ENCODE measurements around the gene DOCK1. TPM values are rescaled to one million over a fixed set of nuclear protein-coding genes. Genes with fewer than 3 reads are reported as not detected.

Gene DOCK1
- total and polyA plus RNA-seq, 5 experiments from 2014 or later: not detected

DNA sequence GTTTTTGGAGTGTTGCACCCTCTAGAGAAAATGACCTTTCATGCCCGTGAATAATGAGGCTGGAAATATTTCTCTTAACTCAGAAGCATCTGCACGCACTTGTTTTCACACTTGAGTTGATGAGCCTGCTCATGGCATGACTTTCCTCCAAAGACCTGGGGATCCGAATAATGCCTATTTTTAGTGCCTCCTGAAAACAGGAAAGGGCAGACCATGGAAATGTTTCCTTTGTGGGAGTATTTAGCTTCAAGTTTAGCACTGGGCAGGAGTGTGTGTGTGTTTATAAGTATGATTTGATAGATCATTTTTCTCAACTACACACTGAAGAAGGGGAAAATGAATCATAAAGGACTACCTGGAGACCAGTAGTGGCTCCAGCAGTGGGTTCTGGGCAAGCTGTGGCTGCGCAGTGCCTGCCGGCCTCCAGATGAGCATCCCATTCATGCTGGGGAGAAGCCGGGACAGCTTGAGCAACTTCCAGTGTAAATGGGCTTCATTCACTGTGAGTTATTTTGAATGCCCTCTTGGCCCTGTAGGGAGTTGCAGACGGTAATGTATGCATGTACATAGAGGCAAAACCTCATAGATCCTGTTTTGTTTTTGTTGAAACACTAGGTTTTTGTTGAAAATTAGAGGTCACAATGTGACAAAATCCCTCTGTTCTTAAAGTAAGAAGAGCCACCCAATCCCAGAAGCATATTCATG lies 408.9 kb downstream of the DOCK1 start:
- DNase-seq (no peak), ATAC-seq (no peak)
- H3K27me3 Mint-ChIP-seq: peaks cover 0 to 20% (median 15%) of the 10 kb centered on the region in 5 donors
- POLR2A ChIA-PET: no interaction called here
- no peak overlapping the region for H3K27ac Mint-ChIP-seq
- no peak overlapping the region for H3K4me3 Mint-ChIP-seq
- no peaks in the 10 kb centered on the region for H3K9me3 Mint-ChIP-seq
- H3K4me1 Mint-ChIP-seq: peaks cover 0 to 3% (median 0%) of the 10 kb centered on the region in 4 donors
- no peaks in the 10 kb centered on the region for H3K36me3 Mint-ChIP-seq

DNA sequence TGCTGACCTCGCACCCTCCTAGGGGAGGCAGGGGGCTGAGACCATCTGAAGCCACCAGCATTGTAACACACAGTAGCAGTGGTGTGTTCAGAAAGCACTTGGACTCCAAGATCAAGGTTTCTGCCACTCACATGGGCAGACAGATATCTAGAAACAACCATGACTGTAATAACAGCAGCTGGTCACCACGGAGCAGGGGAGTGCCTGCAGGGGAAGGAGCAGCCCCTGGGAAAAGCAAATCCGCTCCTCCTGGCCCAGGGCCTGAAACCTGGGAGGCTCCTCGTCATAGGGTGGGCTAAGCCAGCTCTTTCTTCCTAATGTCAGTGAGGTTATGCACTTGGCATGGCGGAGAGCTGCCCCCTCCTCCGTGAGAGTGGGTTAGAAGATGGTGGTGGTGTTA lies 409.6 kb downstream of the DOCK1 start:
- DNase-seq: no peak
- peaks cover 0 to 3% (median 0%) of the 10 kb centered on the region in 4 donors for H3K4me1 Mint-ChIP-seq
- peaks cover 0 to 20% (median 15%) of the 10 kb centered on the region in 5 donors for H3K27me3 Mint-ChIP-seq
- no peak for ATAC-seq
- no peak overlapping the region for H3K4me3 Mint-ChIP-seq
- no peaks in the 10 kb centered on the region for H3K9me3 Mint-ChIP-seq
- POLR2A ChIA-PET: no interaction called here
- H3K36me3 Mint-ChIP-seq: no peaks in the 10 kb centered on the region
- H3K27ac Mint-ChIP-seq: no peak overlapping the region

- Mint-ChIP-seq H3K4me1 (peaks cover 0 to 5% (median 0%) of the 10 kb centered on the region in 4 donors), H3K4me3 (no peak overlapping the region), H3K9me3 (no peaks in the 10 kb centered on the region), H3K27ac (no peak overlapping the region), H3K36me3 (no peaks in the 10 kb centered on the region), H3K27me3 (peaks cover 0 to 24% (median 16%) of the 10 kb centered on the region in 5 donors)
- no peak for DNase-seq
- POLR2A ChIA-PET: no interaction called here
- no peak for ATAC-seq
Measured at GRCh38 chr10:127315888-127316287, 410.7 kb downstream of the DOCK1 start.

- peaks cover 0 to 2% (median 0%) of the 10 kb centered on the region in 4 donors for H3K4me1 Mint-ChIP-seq
- DNase-seq (no peak), ATAC-seq (no peak)
- no peaks in the 10 kb centered on the region for H3K36me3 Mint-ChIP-seq
- H3K27me3 Mint-ChIP-seq: peaks cover 0 to 20% (median 6%) of the 10 kb centered on the region in 5 donors
- POLR2A ChIA-PET: no interaction called here
- H3K27ac Mint-ChIP-seq: no peak overlapping the region
- no peak overlapping the region for H3K4me3 Mint-ChIP-seq
- no peaks in the 10 kb centered on the region for H3K9me3 Mint-ChIP-seq
Measured at GRCh38 chr10:127318396-127318795, 413.2 kb downstream of the DOCK1 start.

- H3K9me3 Mint-ChIP-seq: no peaks in the 10 kb centered on the region
- peaks cover 0 to 15% (median 6%) of the 10 kb centered on the region in 5 donors for H3K27me3 Mint-ChIP-seq
- no peak overlapping the region for H3K4me3 Mint-ChIP-seq
- peaks cover 0 to 2% (median 0%) of the 10 kb centered on the region in 4 donors for H3K4me1 Mint-ChIP-seq
- H3K27ac Mint-ChIP-seq: no peak overlapping the region
- DNase-seq (no peak), ATAC-seq (no peak)
- no peaks in the 10 kb centered on the region for H3K36me3 Mint-ChIP-seq
- POLR2A ChIA-PET: no interaction called here
Measured at GRCh38 chr10:127319271-127319670, 414.0 kb downstream of the DOCK1 start.

DNA sequence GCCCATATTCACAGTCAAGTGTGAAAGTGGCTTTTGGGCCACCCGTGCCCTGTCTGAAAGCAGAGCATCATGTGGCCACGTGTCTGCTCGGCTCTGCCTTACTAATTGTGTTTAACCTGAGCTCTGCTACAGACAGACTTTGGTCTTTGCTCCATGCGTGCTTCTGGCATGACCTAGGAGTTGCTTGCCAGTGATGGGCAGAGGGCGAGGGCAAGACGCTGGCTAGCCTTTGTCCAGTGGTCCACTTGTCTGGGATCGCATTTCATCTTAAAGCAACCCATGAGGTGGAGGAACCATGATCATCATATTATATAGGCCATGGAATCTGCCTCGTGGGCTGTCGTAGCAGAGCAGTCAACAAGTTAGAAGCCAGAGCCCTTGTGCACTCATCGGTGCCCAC lies 414.5 kb downstream of the DOCK1 start:
- Mint-ChIP-seq H3K4me1 (peaks cover 0 to 2% (median 0%) of the 10 kb centered on the region in 4 donors), H3K9me3 (no peaks in the 10 kb centered on the region), H3K27me3 (peaks cover 0 to 15% (median 6%) of the 10 kb centered on the region in 5 donors), H3K27ac (no peak overlapping the region), H3K4me3 (no peak overlapping the region), H3K36me3 (no peaks in the 10 kb centered on the region)
- POLR2A ChIA-PET: no interaction called here
- DNase-seq (no peak), ATAC-seq (no peak)

DNA sequence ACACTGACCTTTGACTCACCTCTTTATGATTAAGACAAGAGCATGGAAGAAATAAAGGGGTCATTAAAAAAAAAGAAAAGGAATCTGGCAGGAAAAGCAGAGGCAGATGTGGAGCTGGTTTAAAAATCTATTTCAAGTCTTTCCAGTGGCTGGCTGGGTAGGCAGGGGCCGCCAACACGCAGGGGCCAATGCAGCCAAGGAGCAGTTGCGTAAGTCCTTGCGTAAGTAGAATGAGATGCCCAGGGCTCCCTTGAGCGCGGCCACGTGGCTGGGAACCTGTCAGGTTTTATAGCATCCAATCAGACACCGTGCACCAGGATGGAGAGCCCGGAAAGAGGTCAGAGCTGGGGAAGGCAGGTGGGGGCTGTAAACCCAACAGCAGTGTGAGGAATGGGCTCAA lies 414.9 kb downstream of the DOCK1 start:
- Mint-ChIP-seq H3K27ac (no peak overlapping the region), H3K36me3 (no peaks in the 10 kb centered on the region), H3K4me1 (peaks cover 0 to 2% (median 0%) of the 10 kb centered on the region in 4 donors), H3K4me3 (no peak overlapping the region), H3K27me3 (peaks cover 0 to 15% (median 6%) of the 10 kb centered on the region in 5 donors), H3K9me3 (no peaks in the 10 kb centered on the region)
- ATAC-seq (no peak), DNase-seq (no peak)
- POLR2A ChIA-PET: no interaction called here

DNA sequence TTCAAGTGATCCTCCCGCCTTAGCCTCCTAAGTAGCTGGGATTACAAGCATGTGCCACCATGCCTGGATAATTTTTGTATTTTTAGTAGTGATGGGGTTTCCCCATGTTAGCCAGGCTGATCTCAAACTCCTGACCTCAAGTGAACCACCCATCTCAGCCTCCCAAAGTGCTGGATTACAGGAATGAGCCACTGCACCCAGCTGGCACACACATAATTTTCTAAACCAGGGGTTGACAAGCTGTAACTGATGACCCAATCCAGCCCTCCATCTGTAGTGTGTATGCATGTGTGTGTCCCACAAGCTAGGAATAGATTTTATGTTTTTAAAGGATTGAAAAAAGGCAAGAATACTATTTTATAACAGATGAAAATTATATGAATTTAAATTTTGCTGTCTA lies 417.1 kb downstream of the DOCK1 start:
- POLR2A ChIA-PET: no interaction called here
- Mint-ChIP-seq H3K36me3 (no peaks in the 10 kb centered on the region), H3K9me3 (no peaks in the 10 kb centered on the region), H3K27ac (no peak overlapping the region), H3K27me3 (peaks cover 0 to 15% (median 6%) of the 10 kb centered on the region in 5 donors), H3K4me3 (no peak overlapping the region), H3K4me1 (peaks cover 0 to 2% (median 0%) of the 10 kb centered on the region in 4 donors)
- ATAC-seq (no peak), DNase-seq (no peak)

- Mint-ChIP-seq H3K27me3 (peaks cover 0 to 28% (median 12%) of the 10 kb centered on the region in 5 donors), H3K4me3 (no peak overlapping the region), H3K27ac (no peak overlapping the region), H3K4me1 (peaks cover 0 to 2% (median 0%) of the 10 kb centered on the region in 4 donors), H3K9me3 (peaks cover 0 to 2% (median 0%) of the 10 kb centered on the region in 9 donors), H3K36me3 (no peaks in the 10 kb centered on the region)
- DNase-seq (no peak), ATAC-seq (no peak)
- POLR2A ChIA-PET: no interaction called here
Measured at GRCh38 chr10:127325506-127325905, 420.3 kb downstream of the DOCK1 start.

DNA sequence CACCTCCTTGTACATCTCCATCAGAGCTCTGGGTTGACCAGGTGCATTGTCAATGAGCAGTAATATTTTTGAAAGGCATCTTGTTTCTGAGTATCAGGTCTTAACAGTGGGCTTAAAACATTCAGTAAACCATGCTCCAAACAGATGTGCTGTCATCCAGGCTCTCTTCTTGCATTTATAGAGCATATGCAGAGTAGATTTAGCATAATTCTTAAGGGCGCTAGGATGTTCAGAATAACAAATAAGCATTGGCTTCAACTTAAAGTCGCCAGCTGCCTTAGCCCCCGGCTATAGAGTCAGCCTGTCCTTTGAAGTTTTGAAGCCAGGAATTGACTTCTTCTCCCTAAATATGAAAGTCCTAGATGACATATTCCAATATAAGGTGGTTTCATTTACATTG lies 421.7 kb downstream of the DOCK1 start:
- H3K4me1 Mint-ChIP-seq: peaks cover 0 to 2% (median 0%) of the 10 kb centered on the region in 4 donors
- ATAC-seq: no peak
- H3K27ac Mint-ChIP-seq: no peak overlapping the region
- H3K27me3 Mint-ChIP-seq: peaks cover 0 to 22% (median 9%) of the 10 kb centered on the region in 5 donors
- peaks cover 0 to 2% (median 0%) of the 10 kb centered on the region in 9 donors for H3K9me3 Mint-ChIP-seq
- POLR2A ChIA-PET: no interaction called here
- no peaks in the 10 kb centered on the region for H3K36me3 Mint-ChIP-seq
- H3K4me3 Mint-ChIP-seq: no peak overlapping the region
- no peak for DNase-seq

DNA sequence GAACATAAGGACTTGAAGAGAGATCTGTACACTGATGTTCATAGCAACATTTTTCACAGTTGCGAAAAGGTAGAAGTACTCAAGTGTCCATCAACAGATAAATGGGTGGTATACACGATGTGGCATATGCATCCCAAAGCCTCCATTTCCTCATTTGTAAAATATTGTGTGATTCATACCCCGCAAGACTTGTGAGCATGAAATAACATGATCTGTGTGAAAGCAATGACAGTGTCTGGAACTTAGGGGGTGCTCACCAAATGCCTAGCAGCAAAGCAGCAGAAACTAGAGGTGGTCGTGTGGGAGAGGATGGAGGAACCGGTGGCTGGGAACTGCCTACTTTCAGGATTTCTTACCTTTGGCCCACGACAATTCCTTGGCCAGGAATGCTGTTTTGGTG lies 426.5 kb downstream of the DOCK1 start:
- H3K27ac Mint-ChIP-seq: no peak overlapping the region
- no peaks in the 10 kb centered on the region for H3K36me3 Mint-ChIP-seq
- peaks cover 0 to 9% (median 3%) of the 10 kb centered on the region in 4 donors for H3K4me1 Mint-ChIP-seq
- ATAC-seq (no peak), DNase-seq (no peak)
- peaks cover 0 to 2% (median 0%) of the 10 kb centered on the region in 9 donors for H3K9me3 Mint-ChIP-seq
- no peak overlapping the region for H3K4me3 Mint-ChIP-seq
- H3K27me3 Mint-ChIP-seq: peaks cover 2 to 39% (median 10%) of the 10 kb centered on the region in 5 donors
- POLR2A ChIA-PET: no interaction called here

DNA sequence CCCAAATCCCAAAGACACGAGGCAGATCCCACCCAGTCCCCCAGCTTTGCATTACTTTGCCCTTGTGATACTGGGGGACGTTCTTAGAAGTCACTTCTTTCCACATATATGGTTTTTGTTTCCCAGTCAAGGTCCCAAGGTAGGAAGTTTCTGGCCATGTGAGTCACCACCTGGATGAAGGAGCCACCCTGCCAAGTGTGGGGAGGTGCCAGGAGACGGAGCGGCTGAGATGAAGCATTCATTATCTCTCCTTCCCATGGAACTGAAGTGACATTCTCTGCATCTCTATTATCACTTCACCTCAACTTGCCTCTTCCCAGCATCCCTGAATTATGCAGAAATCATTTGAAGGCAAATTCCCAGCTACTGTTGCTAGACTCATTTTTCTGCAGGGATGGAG lies 427.4 kb downstream of the DOCK1 start:
- Mint-ChIP-seq H3K4me1 (peaks cover 0 to 9% (median 3%) of the 10 kb centered on the region in 4 donors), H3K4me3 (no peak overlapping the region), H3K27me3 (peaks cover 2 to 39% (median 12%) of the 10 kb centered on the region in 5 donors), H3K9me3 (peaks cover 0 to 2% (median 0%) of the 10 kb centered on the region in 9 donors), H3K27ac (no peak overlapping the region), H3K36me3 (no peaks in the 10 kb centered on the region)
- ATAC-seq: no peak
- POLR2A ChIA-PET: no interaction called here
- DNase-seq: no peak

DNA sequence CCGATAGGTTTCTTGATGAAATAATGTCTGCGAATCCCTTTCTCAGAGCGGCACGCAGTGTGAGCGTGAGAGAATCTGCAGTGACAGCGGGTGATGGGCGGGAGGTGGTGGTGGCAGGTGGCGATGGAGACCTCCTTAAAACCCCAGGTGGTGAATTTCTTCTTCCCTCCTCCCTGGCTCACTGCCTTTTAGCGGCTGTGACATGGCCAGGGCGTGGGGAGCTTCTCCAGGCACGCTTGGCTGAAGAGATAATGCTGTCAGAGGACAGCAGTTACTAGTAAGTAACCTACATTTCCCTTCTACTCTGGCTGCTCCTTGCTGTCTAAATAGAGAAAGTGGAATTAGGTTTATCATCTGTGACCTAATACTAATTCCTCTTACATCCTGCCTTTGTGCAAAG lies 432.6 kb downstream of the DOCK1 start:
- Mint-ChIP-seq H3K9me3 (no peaks in the 10 kb centered on the region), H3K4me1 (peaks cover 0 to 9% (median 2%) of the 10 kb centered on the region in 4 donors), H3K27ac (peak overlapping the region in 1 of 10 donors; percentile 18), H3K4me3 (no peak overlapping the region), H3K27me3 (peaks cover 0 to 8% (median 2%) of the 10 kb centered on the region in 5 donors), H3K36me3 (no peaks in the 10 kb centered on the region)
- POLR2A ChIA-PET: no interaction called here
- DNase-seq (no peak), ATAC-seq (no peak)

All from naive thymus-derived CD8-positive, alpha-beta T cell (primary cell).